Endodermal cell (in vitro differentiated cells): ENCODE results near the gene LRRN4CL. TPM values are rescaled to one million over a fixed set of nuclear protein-coding genes. Genes with fewer than 3 reads are reported as not detected.

Source experiments
- DNase-seq: peaks from one replicate; pipeline ENCODE4 v3.0.0-alpha.2; 2017
- H3K27ac ChIP-seq: 2 replicates; pipeline ENCODE4 v1.5.1; 2013; ENCODE audit warnings: mild to moderate bottlenecking, low read depth, low read length, moderate library complexity
- H3K27me3 ChIP-seq: 2 replicates; pipeline ENCODE4 v1.6.1; 2013; ENCODE audit warnings: mild to moderate bottlenecking, low read length, moderate library complexity; ENCODE audit not compliant: insufficient read depth, control insufficient read depth, poor library complexity, severe bottlenecking
- H3K36me3 ChIP-seq: 2 replicates; pipeline ENCODE4 v1.7.0; 2013; ENCODE audit warnings: mild to moderate bottlenecking, low read length, moderate library complexity; ENCODE audit not compliant: control insufficient read depth, insufficient read depth
- H3K4me1 ChIP-seq: one replicate; pipeline ENCODE4 v1.7.0; 2013; ENCODE audit warnings: low read length; ENCODE audit not compliant: control insufficient read depth, insufficient read depth
- H3K4me3 ChIP-seq: 2 replicates; pipeline ENCODE4 v1.5.1; 2013; ENCODE audit warnings: mild to moderate bottlenecking, low read length, moderate library complexity
- H3K9ac ChIP-seq: 2 replicates; pipeline ENCODE4 v1.6.1; 2013; ENCODE audit warnings: mild to moderate bottlenecking, low read length, moderate library complexity; ENCODE audit not compliant: poor library complexity, severe bottlenecking; ENCODE audit errors: extremely low read depth
- H3K9me3 ChIP-seq: 2 replicates; pipeline ENCODE4 v1.6.1; 2013; ENCODE audit warnings: mild to moderate bottlenecking, low read length, moderate library complexity; ENCODE audit not compliant: control insufficient read depth
- H3K27ac Mint-ChIP-seq: 2 replicates; pipeline ENCODE4 v1.8.0; 2020; ENCODE audit warnings: mixed read lengths
- H3K27me3 Mint-ChIP-seq: 2 replicates; pipeline ENCODE4 v1.8.0; 2021; ENCODE audit warnings: mild to moderate bottlenecking, mixed read lengths; ENCODE audit not compliant: insufficient read depth
- H3K36me3 Mint-ChIP-seq: 2 replicates; pipeline ENCODE4 v1.8.0; 2020; ENCODE audit warnings: low read depth, mixed read lengths
- H3K4me1 Mint-ChIP-seq: 2 replicates; pipeline ENCODE4 v1.8.0; 2020; ENCODE audit warnings: mixed read lengths
- H3K4me3 Mint-ChIP-seq: 2 replicates; pipeline ENCODE4 v1.8.0; 2020; ENCODE audit warnings: mild to moderate bottlenecking, moderate library complexity, mixed read lengths
- H3K9me3 Mint-ChIP-seq: 2 replicates; pipeline ENCODE4 v1.8.0; 2020; ENCODE audit warnings: mild to moderate bottlenecking, mixed read lengths
- WGBS, 2 experiments: methylation state at CpG; one replicate each; pipeline versions ENCODE4 v1.1.5 to v1.1.7; 2013; ENCODE audit warnings: missing lambda C conversion rate in 2 of 2, mixed read lengths in 1 of 2; ENCODE audit not compliant: insufficient coverage in 1 of 2, insufficient read length in 1 of 2; 5-methylcytosine and 5-hydroxymethylcytosine counted together
- total RNA-seq, 2 donors: library from RNA; stranded (reverse); fragmentation: NEBNext Ultra II Directional in 1 of 2; extraction: Animal tissue kit (Norgen Biotek cat#: 25700) in 1 of 2; gene quantifications; 2 replicates in 1 of 2; 3 replicates in 1 of 2; pipeline ENCODE4 v1.2.1, GENCODE V29; 2021
- TF ChIP-seq, protein P1 (sequence below): fragments of 200-600 bp; sonication (generic); conservative IDR thresholded peaks from 2 replicates; pipeline ENCODE4 v1.5.0; 2021; ENCODE audit warnings: antibody characterized with exemption, mild to moderate bottlenecking

The LRRN4CL gene
- total RNA-seq, 2 donors from 2014 or later, result 0.55 to 0.99 TPM

DNA sequence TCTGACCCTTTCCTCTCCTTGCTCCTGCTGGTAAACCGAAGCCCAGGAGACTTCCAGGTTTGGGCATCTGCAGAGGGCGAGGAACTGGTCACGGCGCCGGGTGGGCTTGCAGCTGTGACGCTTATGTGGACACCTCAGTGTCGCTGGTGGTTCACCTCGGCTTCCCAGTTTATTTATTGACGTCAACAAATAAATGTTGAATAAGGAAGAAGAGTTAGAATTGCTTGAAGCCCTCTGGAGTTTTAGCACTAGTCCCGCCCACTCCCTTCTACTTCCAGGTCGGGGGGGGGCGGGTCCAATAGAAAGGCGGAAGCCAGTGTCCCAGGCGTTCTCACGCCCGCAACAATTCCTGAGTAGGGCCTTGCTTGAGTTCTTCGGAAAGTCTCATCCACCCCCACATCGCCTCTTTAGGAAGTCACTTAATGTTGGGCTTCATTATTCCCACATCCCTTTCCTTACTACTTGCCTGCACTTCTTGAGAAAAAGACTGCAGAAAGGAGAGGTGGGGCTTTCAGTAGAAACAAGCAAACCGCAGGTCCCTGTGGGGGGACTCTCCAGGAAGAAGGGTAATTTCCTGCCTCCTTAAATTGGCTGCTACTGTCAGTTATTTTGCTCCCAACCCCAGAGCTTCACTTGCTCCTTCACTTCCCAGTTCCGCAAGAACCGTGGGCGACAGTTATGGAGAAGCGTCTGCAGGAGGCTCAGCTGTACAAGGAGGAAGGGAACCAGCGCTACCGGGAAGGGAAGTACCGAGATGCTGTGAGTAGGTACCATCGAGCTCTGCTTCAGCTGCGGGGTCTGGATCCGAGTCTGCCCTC is 39.0 kb upstream of the LRRN4CL start, which contains the start of gene TTC9C:
Gene TTC9C (plus strand): TSS at position 316 of the 818 bp plus-strand sequence. CDS start 363 bp downstream, at position 679.
- peak within 1 kb of the TSS; percentile 85 for H3K9ac ChIP-seq

DNA sequence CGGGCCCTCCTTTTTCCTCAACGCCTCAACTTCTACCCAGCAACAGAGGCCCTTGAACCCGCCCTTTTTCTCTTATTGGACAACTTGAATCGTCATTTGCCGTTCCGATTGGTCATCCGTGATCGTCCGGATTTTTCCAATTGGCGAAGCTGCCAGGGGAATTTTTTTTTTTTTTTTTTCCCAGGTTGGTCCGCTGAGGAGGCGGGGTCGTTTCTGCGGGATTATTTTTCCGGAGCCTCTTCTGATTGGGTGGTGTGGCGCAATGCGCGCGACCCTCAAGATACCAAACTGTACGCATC is 38.5 kb upstream of the LRRN4CL start:
- peaks cover 31% of the 10 kb centered on the region for H3K36me3 ChIP-seq
- Mint-ChIP-seq H3K9me3 (no peaks in the 10 kb centered on the region), H3K27me3 (no peaks in the 10 kb centered on the region), H3K4me3 (peak overlapping the region; percentile 96), H3K4me1 (peaks cover 20% of the 10 kb centered on the region), H3K36me3 (peaks cover 35% of the 10 kb centered on the region), H3K27ac (peak overlapping the region; percentile 99)
- peak overlapping the region; percentile 85 for H3K9ac ChIP-seq
- H3K9me3 ChIP-seq, result no peaks in the 10 kb centered on the region
- 0% methylated on average over 16 to 20 of the region's 20 CpGs for WGBS, 2 experiments
- H3K4me3 ChIP-seq, result peak overlapping the region; percentile 97
- TF ChIP-seq, protein P1, sequence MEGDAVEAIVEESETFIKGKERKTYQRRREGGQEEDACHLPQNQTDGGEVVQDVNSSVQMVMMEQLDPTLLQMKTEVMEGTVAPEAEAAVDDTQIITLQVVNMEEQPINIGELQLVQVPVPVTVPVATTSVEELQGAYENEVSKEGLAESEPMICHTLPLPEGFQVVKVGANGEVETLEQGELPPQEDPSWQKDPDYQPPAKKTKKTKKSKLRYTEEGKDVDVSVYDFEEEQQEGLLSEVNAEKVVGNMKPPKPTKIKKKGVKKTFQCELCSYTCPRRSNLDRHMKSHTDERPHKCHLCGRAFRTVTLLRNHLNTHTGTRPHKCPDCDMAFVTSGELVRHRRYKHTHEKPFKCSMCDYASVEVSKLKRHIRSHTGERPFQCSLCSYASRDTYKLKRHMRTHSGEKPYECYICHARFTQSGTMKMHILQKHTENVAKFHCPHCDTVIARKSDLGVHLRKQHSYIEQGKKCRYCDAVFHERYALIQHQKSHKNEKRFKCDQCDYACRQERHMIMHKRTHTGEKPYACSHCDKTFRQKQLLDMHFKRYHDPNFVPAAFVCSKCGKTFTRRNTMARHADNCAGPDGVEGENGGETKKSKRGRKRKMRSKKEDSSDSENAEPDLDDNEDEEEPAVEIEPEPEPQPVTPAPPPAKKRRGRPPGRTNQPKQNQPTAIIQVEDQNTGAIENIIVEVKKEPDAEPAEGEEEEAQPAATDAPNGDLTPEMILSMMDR, result no peak
- no peaks in the 10 kb centered on the region for H3K27me3 ChIP-seq
- no peaks in the 10 kb centered on the region for H3K4me1 ChIP-seq
- H3K27ac ChIP-seq, result peak overlapping the region; percentile 97
- peak; percentile 95 for DNase-seq

More for the DNA sequence above, 39.0 kb upstream of the LRRN4CL start, which contains the start of gene TTC9C:
- peaks cover 20% of the 10 kb centered on the region for H3K4me1 Mint-ChIP-seq
- no peaks in the 10 kb centered on the region for H3K27me3 Mint-ChIP-seq
- Histone ChIP-seq H3K36me3 (peaks cover 31% of the 10 kb centered on the region), H3K27me3 (no peaks in the 10 kb centered on the region), H3K4me1 (no peaks in the 10 kb centered on the region), H3K9me3 (no peaks in the 10 kb centered on the region), H3K27ac (peak within 1 kb of the TSS; percentile 97), H3K4me3 (peak within 1 kb of the TSS; percentile 97)
- peaks cover 35% of the 10 kb centered on the region for H3K36me3 Mint-ChIP-seq
- DNase-seq, result peak; percentile 93
- H3K9me3 Mint-ChIP-seq, result no peaks in the 10 kb centered on the region
- H3K4me3 Mint-ChIP-seq, result peak within 1 kb of the TSS; percentile 96
- H3K27ac Mint-ChIP-seq, result peak within 1 kb of the TSS; percentile 99
- 0 to 1% methylated on average over 12 to 29 of the region's 29 CpGs for WGBS, 2 experiments
- TF ChIP-seq, protein P1, result no peak

DNA sequence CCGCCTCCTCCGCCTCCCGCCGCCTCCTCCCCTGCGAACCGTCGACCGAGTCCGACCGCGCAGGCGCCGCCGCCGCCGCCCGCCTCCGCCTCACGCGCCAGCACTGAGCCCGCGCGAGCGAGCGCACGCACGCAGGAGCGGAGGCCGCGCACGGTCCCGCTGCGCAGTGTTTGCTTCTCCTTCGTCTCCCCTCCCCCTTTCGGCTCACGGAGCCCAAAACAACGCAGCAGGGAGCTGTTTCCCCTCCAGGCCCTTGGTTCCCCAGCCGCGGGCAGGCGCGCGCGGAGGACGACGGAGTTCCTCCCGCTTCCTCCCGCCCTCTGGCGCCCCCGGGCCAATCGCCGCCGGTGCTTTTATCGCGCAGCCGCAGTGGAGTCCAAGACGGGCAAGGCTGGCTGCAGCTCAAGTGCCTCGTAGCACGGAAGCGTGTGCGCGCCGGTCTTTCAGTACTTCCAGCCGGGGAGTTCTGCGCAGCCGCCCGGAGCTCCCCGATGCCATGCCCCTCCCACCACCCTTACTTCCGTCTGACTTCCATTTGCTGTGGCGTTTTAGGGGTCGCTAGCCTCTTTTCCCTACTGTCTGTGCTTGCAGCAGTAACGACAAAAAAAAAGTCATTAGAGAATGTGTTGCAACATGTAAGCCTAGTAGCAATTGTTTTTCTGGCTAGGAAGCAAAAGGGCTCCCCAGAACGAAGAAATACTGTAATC is 38.0 kb upstream of the LRRN4CL start, which contains the start of gene HNRNPUL2:
Gene HNRNPUL2 (minus strand): TSS at position 293 of the 707 bp plus-strand sequence. CDS start 301 bp downstream, outside the sequence.
- peaks cover 40% of the 10 kb centered on the region for H3K36me3 Mint-ChIP-seq
- peak; percentile 100 for DNase-seq
- Histone ChIP-seq H3K27me3 (no peaks in the 10 kb centered on the region), H3K4me1 (no peaks in the 10 kb centered on the region), H3K36me3 (peaks cover 35% of the 10 kb centered on the region), H3K9me3 (no peaks in the 10 kb centered on the region), H3K9ac (peak within 1 kb of the TSS; percentile 85), H3K4me3 (peak within 1 kb of the TSS; percentile 97), H3K27ac (peak within 1 kb of the TSS; percentile 97)
- no peaks in the 10 kb centered on the region for H3K9me3 Mint-ChIP-seq
- no peaks in the 10 kb centered on the region for H3K27me3 Mint-ChIP-seq
- H3K4me3 Mint-ChIP-seq, result peak within 1 kb of the TSS; percentile 96
- TF ChIP-seq, protein P1, result peak; percentile 21
- H3K4me1 Mint-ChIP-seq, result peaks cover 20% of the 10 kb centered on the region
- peak within 1 kb of the TSS; percentile 99 for H3K27ac Mint-ChIP-seq
- WGBS, 2 experiments, result 0% methylated on average over 7 to 72 of the region's 72 CpGs
